ENCODE data around the gene ODF2L. TPM values are rescaled to one million over a fixed set of nuclear protein-coding genes. Genes with fewer than 3 reads are reported as not detected.
A peak's percentile ranks its signal among the peaks of the same experiment; 100 is the strongest.

The ODF2L gene
- 2.8 and 11.8 TPM in 2 replicates for total RNA-seq (2011; cell fraction: chromatin; rRNA removed; ENCODE audit: low replicate concordance)
- total RNA-seq (2011; cell fraction: nucleolus; rRNA removed): 0.67 and 2.5 TPM in 2 replicates
- total RNA-seq (2011; cell fraction: nucleoplasm; rRNA removed): 4.9 TPM in 2 replicates
- 2.4 and 3.3 TPM in 2 replicates for total RNA-seq (2014; rRNA removed)
- 4.7 and 6.1 TPM in 2 replicates for total RNA-seq (2014; rRNA removed; fragmentation: Illumina TruSeq; extraction: Trizol)
- 4.4 and 5.9 TPM in 2 replicates for total RNA-seq (2015; rRNA removed; fragmentation: Illumina TruSeq; extraction: Trizol)
- total RNA-seq (2021): 5.4 and 6.0 TPM in 2 replicates
- 1.3 and 3.4 TPM in 2 replicates for polyA plus RNA-seq (2011; rRNA removed)
- 0.41 and 0.45 TPM in 2 replicates for polyA plus RNA-seq (2011; cell fraction: cytosol; rRNA removed)
- polyA plus RNA-seq (2011; cell fraction: nucleus; rRNA removed): 1.5 and 2.0 TPM in 2 replicates
- polyA plus RNA-seq (2012): 2.7 and 3.4 TPM in 2 replicates
- polyA plus RNA-seq (2014; fragmentation: Illumina TruSeq; extraction: Trizol): 3.3 and 5.6 TPM in 2 replicates
- polyA plus RNA-seq (2014; fragmentation: Nextera tagmentation; extraction: Ambion mirVana): 1 to 10 TPM; 2.2 to 3.3 TPM
- 3.8 and 4.7 TPM in 2 replicates for polyA plus RNA-seq (2014; rRNA removed)
- polyA minus RNA-seq (2011; rRNA and poly(A)+ RNA removed): 1.4 and 1.9 TPM in 2 replicates
- polyA minus RNA-seq (2011; cell fraction: cytosol; rRNA and poly(A)+ RNA removed): 0.55 and 2.0 TPM in 2 replicates
- 2.3 and 3.6 TPM in 2 replicates for polyA minus RNA-seq (2011; cell fraction: nucleus; rRNA and poly(A)+ RNA removed)
- Bru-seq, nascent RNA: percentile 46 among the genes with signal in this experiment
- percentile 53 among the genes with signal in this experiment for BruChase-seq, experiment 1, labeled RNA remaining after a 2-hour chase
- percentile 55 among the genes with signal in this experiment for BruChase-seq, experiment 2, labeled RNA remaining after a 6-hour chase
- long read RNA-seq, experiment 1, partial matches to known transcripts: 2 of 6 reads
- long read RNA-seq, experiment 1, other reads (novel, unspliced or antisense): 4 of 6 reads
- long read RNA-seq, experiment 2, partial matches to known transcripts: 0 of 3 reads
- long read RNA-seq, experiment 2, other reads (novel, unspliced or antisense): 3 of 3 reads
- long read RNA-seq, experiment 3: 0 reads

- intact Hi-C loops (cut with micrococcal nuclease) (no loop called here), in situ Hi-C loops (cut with MboI) (loop anchor here (10.0 kb wide), 1 partner anchor 109 kb away; no protein-coding TSS in a partner anchor)
- Histone ChIP-seq H3K4me1 (replicated peaks in 1 of 2; ENCODE audit: control insufficient read depth in 2 of 2, insufficient read depth in 2 of 2, low read length in 2 of 2) (peaks cover 0 to 9% of the 10 kb centered on the region in 2 experiments; a peak in 2 of 5 replicates), H2AFZ (ENCODE audit: low read depth, low read length) (peak within 1 kb of the TSS; percentile 92), H3K27ac (ENCODE audit: extremely low read depth, low read depth, low read length) (no peak within 1 kb of the TSS), H4K20me1 (replicated peaks; ENCODE audit: control insufficient read depth, insufficient read depth, low read length) (no peaks in the 10 kb centered on the region), H3K9ac (ENCODE audit: insufficient read depth in 1 of 2, low read depth in 2 of 2, low read length in 2 of 2) (peak within 1 kb of the TSS; percentile 46 to 89; a peak in 3 of 4 replicates), H3K4me3 (peak within 1 kb of the TSS; percentile 48), H3K9me1 (ENCODE audit: control insufficient read depth, insufficient read depth, low read length) (no peaks in the 10 kb centered on the region), H3K27me3 (ENCODE audit: control insufficient read depth in 2 of 2, insufficient read depth in 2 of 2, low read length in 2 of 2) (peaks cover 0 to 4% of the 10 kb centered on the region in 2 experiments; a peak in 1 of 5 replicates), H3K4me2 (ENCODE audit: insufficient read depth, low read length) (peak within 1 kb of the TSS; percentile 79), H3K36me3 (ENCODE audit: control insufficient read depth, insufficient read depth, low read length) (no peaks in the 10 kb centered on the region), H3K79me2 (ENCODE audit: control insufficient read depth, insufficient read depth, low read length) (no peaks in the 10 kb centered on the region), H3K9me3 (replicated peaks; ENCODE audit: control insufficient read depth, insufficient read depth, low read depth, low read length) (no peaks in the 10 kb centered on the region)
- peak; percentile 60 for FAIRE-seq
- peak; percentile 61 to 77 (median 70) for DNase-seq (ENCODE audit: extremely low read depth in 1 of 4, low spot score in 3 of 4)
- ChIA-PET POLR2A (interaction anchor here (1.0 kb wide), 2 partner anchors 10 to 112 kb away, joined by 3 read pairs; no protein-coding TSS in a partner anchor), CTCF (ENCODE audit: low intra/inter-chr PET ratio) (no interaction called here)
- BruUV-seq (replicated peaks): TSS peak; percentile 46
- peak; percentile 100 for ATAC-seq
- under 1% methylated on average over 35 of the region's 56 CpGs for WGBS (ENCODE audit: insufficient coverage, low coverage, missing lambda C conversion rate)
- no peak for TF ChIP-seq MCM5 (IDR thresholded peaks at IDR 0.05; ENCODE audit: low read depth)
- no peak for TF ChIP-seq HDAC3 (IDR thresholded peaks at IDR 0.05; ENCODE audit: borderline replicate concordance, partially characterized antibody)
- TF ChIP-seq STAG1 (CRISPR knock-in tag; IDR thresholded peaks at IDR 0.05; ENCODE audit: borderline replicate concordance): no peak
- no peak for TF ChIP-seq TSHZ1 (CRISPR knock-in tag; IDR thresholded peaks at IDR 0.05)
- no peak for TF ChIP-seq KDM2B (CRISPR knock-in tag; IDR thresholded peaks at IDR 0.05)
- no peak for TF ChIP-seq TRIM28 (IDR thresholded peaks at IDR 0.05)
- TF ChIP-seq SMAD4 (CRISPR knock-in tag; conservative IDR thresholded peaks at IDR 0.05): no peak
- no peak for TF ChIP-seq NFIC (IDR thresholded peaks at IDR 0.05)
- TF ChIP-seq PHF8 (IDR thresholded peaks at IDR 0.05; ENCODE audit: borderline replicate concordance, low read length): peak; percentile 42; the same call in 1 of the 2 replicates
- peak; percentile 49 for TF ChIP-seq SAP30 (IDR thresholded peaks at IDR 0.05; ENCODE audit: borderline replicate concordance, insufficient read depth, low read depth, low read length, poor library complexity, severe bottlenecking)
Measured at GRCh38 chr1:86395751-86396497, at the start of gene ODF2L. ODF2L (minus strand) TSS chr1:86396323; CDS start chr1:86387027, 9,296 bp downstream.
